ENCODE results near the gene PNMA6F. TPM values are rescaled to one million over a fixed set of nuclear protein-coding genes. Genes with fewer than 3 reads are reported as not detected.

PNMA6F gene
- total and polyA plus RNA-seq, 2 experiments from 2014 or later: 0.06 to 0.83 TPM

DNA sequence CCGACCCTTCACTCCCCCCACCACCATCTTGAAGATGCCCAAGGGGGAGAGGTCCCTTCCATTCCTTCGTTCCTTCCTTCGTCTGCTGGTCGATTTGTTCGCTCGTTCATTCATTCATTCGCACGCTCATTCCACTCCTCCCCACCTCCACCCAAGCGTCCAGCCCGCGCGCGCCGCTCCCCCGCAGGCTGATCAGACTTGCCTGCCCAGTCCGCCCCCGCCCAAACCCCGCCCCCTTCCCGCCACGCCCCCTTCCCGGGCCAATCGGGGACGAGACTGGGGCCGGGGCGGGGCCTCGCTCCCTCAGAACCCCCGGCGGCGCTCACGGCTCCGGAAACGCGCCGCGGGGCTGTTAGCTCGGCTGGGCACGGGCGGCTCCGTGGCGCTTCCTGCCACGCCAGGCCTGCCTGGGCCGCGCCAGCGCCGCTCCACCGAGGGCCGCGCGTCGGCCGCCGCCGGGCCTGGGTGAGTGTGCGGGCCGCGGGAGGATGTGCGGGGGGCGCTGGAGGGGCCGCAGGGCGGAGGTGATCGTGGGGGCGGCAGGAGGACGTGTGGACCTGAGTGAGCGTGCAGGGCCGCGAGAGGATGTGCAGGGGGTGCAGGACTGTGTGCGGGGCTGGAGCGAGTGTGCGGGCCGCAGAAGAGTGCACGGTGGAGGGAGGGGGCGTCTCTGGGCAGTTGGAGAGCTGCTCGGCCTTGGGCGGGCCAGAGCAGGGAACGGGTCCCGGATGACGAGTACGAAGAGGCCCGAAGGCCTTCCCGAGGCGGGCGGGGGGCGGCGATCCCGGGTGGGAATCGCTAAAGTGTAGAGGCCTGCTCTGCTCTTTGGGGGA is 12.5 kb upstream of the PNMA6F start, which contains the start of gene ZNF275:
ZNF275 (plus strand) TSS at position 333 of the 833 bp plus-strand sequence. CDS start 2,527 bp downstream, outside the sequence.
- Histone ChIP-seq H3K4me2 (peak within 1 kb of the TSS; percentile 76), H3F3A (replicated peaks; ENCODE audit: low read depth) (no peaks in the 10 kb centered on the region), H3K4me3 (peak within 1 kb of the TSS; percentile 72), H3K36me3 (ENCODE audit: insufficient read depth) (no peaks in the 10 kb centered on the region), H2AFZ (peak within 1 kb of the TSS; percentile 63; the same call in 1 of the 2 replicates), H3K27ac (ENCODE audit: low read depth) (no peak within 1 kb of the TSS), H3K9me2 (ENCODE audit: insufficient read depth) (no peaks in the 10 kb centered on the region), H3K4me1 (ENCODE audit: insufficient read depth) (peaks cover 12% of the 10 kb centered on the region; the same call in 1 of the 2 replicates), H3K27me3 (ENCODE audit: insufficient read depth) (no peaks in the 10 kb centered on the region), H4K20me1 (replicated peaks; ENCODE audit: insufficient read depth) (no peaks in the 10 kb centered on the region), H3K79me2 (replicated peaks; ENCODE audit: insufficient read depth) (peaks cover 6% of the 10 kb centered on the region; the same call in 1 of the 2 replicates)
- Mint-ChIP-seq H3K27me3 (ENCODE audit: insufficient read depth, low read depth, poor library complexity) (peaks cover 1% of the 10 kb centered on the region), H3K9me3 (no peaks in the 10 kb centered on the region), H3K36me3 (ENCODE audit: low read depth) (peaks cover 16% of the 10 kb centered on the region; the same call in 2 of the 3 replicates), H3K4me1 (peaks cover 19% of the 10 kb centered on the region), H3K4me3 (peak within 1 kb of the TSS; percentile 94), H3K27ac (peak within 1 kb of the TSS; percentile 89)
- TF ChIP-seq EZH2phosphoT487 (IDR thresholded peaks at IDR 0.05; ENCODE audit: unreplicated experiment): no peak
- TF ChIP-seq POLR2AphosphoS5 (IDR thresholded peaks at IDR 0.05; ENCODE audit: low read depth): no peak; the same call in none of the 2 replicates
- TF ChIP-seq NANOG (IDR thresholded peaks at IDR 0.05; ENCODE audit: borderline replicate concordance): no peak
- no peak for TF ChIP-seq ZNF114 (CRISPR knock-in tag; IDR thresholded peaks at IDR 0.05)
- no peak for TF ChIP-seq JUNB (IDR thresholded peaks at IDR 0.05; ENCODE audit: unreplicated experiment)
- TF ChIP-seq, protein P1, sequence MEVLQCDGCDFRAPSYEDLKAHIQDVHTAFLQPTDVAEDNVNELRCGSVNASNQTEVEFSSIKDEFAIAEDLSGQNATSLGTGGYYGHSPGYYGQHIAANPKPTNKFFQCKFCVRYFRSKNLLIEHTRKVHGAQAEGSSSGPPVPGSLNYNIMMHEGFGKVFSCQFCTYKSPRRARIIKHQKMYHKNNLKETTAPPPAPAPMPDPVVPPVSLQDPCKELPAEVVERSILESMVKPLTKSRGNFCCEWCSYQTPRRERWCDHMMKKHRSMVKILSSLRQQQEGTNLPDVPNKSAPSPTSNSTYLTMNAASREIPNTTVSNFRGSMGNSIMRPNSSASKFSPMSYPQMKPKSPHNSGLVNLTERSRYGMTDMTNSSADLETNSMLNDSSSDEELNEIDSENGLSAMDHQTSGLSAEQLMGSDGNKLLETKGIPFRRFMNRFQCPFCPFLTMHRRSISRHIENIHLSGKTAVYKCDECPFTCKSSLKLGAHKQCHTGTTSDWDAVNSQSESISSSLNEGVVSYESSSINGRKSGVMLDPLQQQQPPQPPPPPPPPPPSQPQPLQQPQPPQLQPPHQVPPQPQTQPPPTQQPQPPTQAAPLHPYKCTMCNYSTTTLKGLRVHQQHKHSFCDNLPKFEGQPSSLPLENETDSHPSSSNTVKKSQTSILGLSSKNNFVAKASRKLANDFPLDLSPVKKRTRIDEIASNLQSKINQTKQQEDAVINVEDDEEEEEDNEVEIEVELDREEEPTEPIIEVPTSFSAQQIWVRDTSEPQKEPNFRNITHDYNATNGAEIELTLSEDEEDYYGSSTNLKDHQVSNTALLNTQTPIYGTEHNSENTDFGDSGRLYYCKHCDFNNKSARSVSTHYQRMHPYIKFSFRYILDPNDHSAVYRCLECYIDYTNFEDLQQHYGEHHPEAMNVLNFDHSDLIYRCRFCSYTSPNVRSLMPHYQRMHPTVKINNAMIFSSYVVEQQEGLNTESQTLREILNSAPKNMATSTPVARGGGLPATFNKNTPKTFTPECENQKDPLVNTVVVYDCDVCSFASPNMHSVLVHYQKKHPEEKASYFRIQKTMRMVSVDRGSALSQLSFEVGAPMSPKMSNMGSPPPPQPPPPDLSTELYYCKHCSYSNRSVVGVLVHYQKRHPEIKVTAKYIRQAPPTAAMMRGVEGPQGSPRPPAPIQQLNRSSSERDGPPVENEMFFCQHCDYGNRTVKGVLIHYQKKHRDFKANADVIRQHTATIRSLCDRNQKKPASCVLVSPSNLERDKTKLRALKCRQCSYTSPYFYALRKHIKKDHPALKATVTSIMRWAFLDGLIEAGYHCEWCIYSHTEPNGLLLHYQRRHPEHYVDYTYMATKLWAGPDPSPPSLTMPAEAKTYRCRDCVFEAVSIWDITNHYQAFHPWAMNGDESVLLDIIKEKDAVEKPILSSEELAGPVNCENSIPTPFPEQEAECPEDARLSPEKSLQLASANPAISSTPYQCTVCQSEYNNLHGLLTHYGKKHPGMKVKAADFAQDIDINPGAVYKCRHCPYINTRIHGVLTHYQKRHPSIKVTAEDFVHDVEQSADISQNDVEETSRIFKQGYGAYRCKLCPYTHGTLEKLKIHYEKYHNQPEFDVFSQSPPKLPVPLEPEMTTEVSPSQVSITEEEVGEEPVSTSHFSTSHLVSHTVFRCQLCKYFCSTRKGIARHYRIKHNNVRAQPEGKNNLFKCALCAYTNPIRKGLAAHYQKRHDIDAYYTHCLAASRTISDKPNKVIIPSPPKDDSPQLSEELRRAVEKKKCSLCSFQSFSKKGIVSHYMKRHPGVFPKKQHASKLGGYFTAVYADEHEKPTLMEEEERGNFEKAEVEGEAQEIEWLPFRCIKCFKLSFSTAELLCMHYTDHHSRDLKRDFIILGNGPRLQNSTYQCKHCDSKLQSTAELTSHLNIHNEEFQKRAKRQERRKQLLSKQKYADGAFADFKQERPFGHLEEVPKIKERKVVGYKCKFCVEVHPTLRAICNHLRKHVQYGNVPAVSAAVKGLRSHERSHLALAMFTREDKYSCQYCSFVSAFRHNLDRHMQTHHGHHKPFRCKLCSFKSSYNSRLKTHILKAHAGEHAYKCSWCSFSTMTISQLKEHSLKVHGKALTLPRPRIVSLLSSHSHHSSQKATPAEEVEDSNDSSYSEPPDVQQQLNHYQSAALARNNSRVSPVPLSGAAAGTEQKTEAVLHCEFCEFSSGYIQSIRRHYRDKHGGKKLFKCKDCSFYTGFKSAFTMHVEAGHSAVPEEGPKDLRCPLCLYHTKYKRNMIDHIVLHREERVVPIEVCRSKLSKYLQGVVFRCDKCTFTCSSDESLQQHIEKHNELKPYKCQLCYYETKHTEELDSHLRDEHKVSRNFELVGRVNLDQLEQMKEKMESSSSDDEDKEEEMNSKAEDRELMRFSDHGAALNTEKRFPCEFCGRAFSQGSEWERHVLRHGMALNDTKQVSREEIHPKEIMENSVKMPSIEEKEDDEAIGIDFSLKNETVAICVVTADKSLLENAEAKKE (CRISPR knock-in tag; IDR thresholded peaks at IDR 0.05): no peak
- TF ChIP-seq, protein P2, sequence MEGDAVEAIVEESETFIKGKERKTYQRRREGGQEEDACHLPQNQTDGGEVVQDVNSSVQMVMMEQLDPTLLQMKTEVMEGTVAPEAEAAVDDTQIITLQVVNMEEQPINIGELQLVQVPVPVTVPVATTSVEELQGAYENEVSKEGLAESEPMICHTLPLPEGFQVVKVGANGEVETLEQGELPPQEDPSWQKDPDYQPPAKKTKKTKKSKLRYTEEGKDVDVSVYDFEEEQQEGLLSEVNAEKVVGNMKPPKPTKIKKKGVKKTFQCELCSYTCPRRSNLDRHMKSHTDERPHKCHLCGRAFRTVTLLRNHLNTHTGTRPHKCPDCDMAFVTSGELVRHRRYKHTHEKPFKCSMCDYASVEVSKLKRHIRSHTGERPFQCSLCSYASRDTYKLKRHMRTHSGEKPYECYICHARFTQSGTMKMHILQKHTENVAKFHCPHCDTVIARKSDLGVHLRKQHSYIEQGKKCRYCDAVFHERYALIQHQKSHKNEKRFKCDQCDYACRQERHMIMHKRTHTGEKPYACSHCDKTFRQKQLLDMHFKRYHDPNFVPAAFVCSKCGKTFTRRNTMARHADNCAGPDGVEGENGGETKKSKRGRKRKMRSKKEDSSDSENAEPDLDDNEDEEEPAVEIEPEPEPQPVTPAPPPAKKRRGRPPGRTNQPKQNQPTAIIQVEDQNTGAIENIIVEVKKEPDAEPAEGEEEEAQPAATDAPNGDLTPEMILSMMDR (conservative IDR thresholded peaks at IDR 0.05; ENCODE audit: low read depth in 2 of 2): no peak
- no peak for TF ChIP-seq ZNF331 (CRISPR knock-in tag; IDR thresholded peaks at IDR 0.05; ENCODE audit: low read depth)
- TF ChIP-seq, protein P3, sequence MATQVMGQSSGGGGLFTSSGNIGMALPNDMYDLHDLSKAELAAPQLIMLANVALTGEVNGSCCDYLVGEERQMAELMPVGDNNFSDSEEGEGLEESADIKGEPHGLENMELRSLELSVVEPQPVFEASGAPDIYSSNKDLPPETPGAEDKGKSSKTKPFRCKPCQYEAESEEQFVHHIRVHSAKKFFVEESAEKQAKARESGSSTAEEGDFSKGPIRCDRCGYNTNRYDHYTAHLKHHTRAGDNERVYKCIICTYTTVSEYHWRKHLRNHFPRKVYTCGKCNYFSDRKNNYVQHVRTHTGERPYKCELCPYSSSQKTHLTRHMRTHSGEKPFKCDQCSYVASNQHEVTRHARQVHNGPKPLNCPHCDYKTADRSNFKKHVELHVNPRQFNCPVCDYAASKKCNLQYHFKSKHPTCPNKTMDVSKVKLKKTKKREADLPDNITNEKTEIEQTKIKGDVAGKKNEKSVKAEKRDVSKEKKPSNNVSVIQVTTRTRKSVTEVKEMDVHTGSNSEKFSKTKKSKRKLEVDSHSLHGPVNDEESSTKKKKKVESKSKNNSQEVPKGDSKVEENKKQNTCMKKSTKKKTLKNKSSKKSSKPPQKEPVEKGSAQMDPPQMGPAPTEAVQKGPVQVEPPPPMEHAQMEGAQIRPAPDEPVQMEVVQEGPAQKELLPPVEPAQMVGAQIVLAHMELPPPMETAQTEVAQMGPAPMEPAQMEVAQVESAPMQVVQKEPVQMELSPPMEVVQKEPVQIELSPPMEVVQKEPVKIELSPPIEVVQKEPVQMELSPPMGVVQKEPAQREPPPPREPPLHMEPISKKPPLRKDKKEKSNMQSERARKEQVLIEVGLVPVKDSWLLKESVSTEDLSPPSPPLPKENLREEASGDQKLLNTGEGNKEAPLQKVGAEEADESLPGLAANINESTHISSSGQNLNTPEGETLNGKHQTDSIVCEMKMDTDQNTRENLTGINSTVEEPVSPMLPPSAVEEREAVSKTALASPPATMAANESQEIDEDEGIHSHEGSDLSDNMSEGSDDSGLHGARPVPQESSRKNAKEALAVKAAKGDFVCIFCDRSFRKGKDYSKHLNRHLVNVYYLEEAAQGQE (IDR thresholded peaks at IDR 0.05; ENCODE audit: unreplicated experiment): no peak
- TF ChIP-seq, protein P4, sequence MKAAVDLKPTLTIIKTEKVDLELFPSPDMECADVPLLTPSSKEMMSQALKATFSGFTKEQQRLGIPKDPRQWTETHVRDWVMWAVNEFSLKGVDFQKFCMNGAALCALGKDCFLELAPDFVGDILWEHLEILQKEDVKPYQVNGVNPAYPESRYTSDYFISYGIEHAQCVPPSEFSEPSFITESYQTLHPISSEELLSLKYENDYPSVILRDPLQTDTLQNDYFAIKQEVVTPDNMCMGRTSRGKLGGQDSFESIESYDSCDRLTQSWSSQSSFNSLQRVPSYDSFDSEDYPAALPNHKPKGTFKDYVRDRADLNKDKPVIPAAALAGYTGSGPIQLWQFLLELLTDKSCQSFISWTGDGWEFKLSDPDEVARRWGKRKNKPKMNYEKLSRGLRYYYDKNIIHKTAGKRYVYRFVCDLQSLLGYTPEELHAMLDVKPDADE (IDR thresholded peaks at IDR 0.05): no peak
- no peak for TF ChIP-seq EZH2 (IDR thresholded peaks at IDR 0.05; ENCODE audit: low read depth, unreplicated experiment)
- TF ChIP-seq STAT1 (IDR thresholded peaks at IDR 0.05; ENCODE audit: unreplicated experiment): no peak
- ATAC-seq (peak; percentile 87), DNase-seq (ENCODE audit: low spot score) (peak; percentile 70)

All from GM23338 (cell line).